Transverse colon (tissue), 4 donors: Measurements from ENCODE around the gene TEX26.

Experiments
- CTCF ChIP-seq, 5 experiments: fragments of 200-600 bp in 3 of 5; fragments of 450-650 bp in 2 of 5; sonication (generic) in 3 of 5; IDR thresholded peaks; 1 replicate in 2 of 5; 2 replicates in 3 of 5; pipeline ENCODE4 v1.5.1; 2016 to 2017; ENCODE audit warnings: antibody characterized with exemption in 5 of 5, inconsistent platforms in 3 of 5, mild to moderate bottlenecking in 2 of 5, moderate library complexity in 1 of 5
- POLR2AphosphoS5 ChIP-seq, 3 donors: sonication (generic); formaldehyde crosslinking; IDR thresholded peaks; one replicate each; pipeline ENCODE4 v1.6.1; 2016; ENCODE audit warnings: antibody characterized with exemption in 3 of 3

DNA sequence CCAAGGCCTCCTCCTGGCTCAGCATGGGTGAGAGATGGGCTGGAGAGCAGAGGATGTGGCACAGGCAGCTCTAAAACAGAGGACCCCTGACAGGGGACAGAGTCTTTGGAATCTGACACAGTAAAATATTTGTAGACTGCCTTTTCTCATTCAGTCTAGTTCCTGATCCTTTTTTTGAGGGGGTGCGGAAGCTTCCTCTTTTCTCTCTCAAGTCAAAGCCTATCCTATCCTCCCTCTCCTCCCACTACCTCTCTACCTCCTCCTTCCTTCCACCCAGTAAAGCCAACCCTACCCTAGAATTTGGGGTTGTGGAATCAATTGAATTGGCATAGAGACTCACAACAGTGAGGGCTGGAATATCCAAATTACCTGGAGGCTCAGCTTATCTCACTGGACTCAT is 82.0 kb downstream of the TEX26 start:
- TF ChIP-seq CTCF (IDR thresholded peaks at IDR 0.05) (no peak), POLR2AphosphoS5 (IDR thresholded peaks at IDR 0.05) (no peak)
